PC-3 (cell line): ENCODE data around the gene BBS7. TPM values are rescaled to one million over a fixed set of nuclear protein-coding genes. Genes with fewer than 3 reads are reported as not detected.

Source experiments
- ATAC-seq: fragments of 200-7000 bp; cut with Tn5 transposase; 2 replicates; pipeline ENCODE4 v1.9.1; 2020; ENCODE audit warnings: mild to moderate bottlenecking, moderate library complexity
- BruUV-seq: library from RNA; stranded (reverse); fragments of 400-500 nt; replicated peaks from 2 replicates; lab custom pipeline; 2021; lab: Mats Ljungman, UMichigan
- CTCF ChIA-PET: fragments of 300-600 bp; sonication (Branson Sonifier 250); formaldehyde crosslinking; loops from one replicate; lab custom pipeline; 2022; ENCODE audit warnings: antibody characterized with exemption; lab: Charles Lee
- POLR2A ChIA-PET: fragments of 300-600 bp; sonication (Branson Sonifier 250); formaldehyde crosslinking; loops from one replicate; lab custom pipeline; 2022; ENCODE audit warnings: antibody characterized with exemption; ENCODE audit not compliant: unreplicated experiment; lab: Charles Lee
- DNase-seq: peaks from one replicate; pipeline ENCODE4 v3.0.0-alpha.2; 2015
- H2AFZ ChIP-seq: fragments of 300-600 bp; sonication (generic); 2 replicates; pipeline ENCODE4 v1.6.0; 2016; ENCODE audit warnings: antibody characterized with exemption, low read length
- H3F3A ChIP-seq: fragments of 300-600 bp; sonication (generic); one replicate; pipeline ENCODE4 v1.6.0; 2017; ENCODE audit warnings: antibody characterized with exemption, low read length, control low read depth, mild to moderate bottlenecking; ENCODE audit not compliant: unreplicated experiment
- H3K27ac ChIP-seq: fragments of 300-600 bp; sonication (generic); 2 replicates; pipeline ENCODE4 v1.5.1; 2016; ENCODE audit warnings: mild to moderate bottlenecking, low read length
- H3K27me3 ChIP-seq: fragments of 300-600 bp; sonication (generic); 2 replicates; pipeline ENCODE4 v1.6.1; 2016; ENCODE audit warnings: low read length, mixed read lengths
- H3K36me3 ChIP-seq: fragments of 300-600 bp; sonication (generic); 2 replicates; pipeline ENCODE4 v1.6.1; 2016; ENCODE audit warnings: low read depth, mixed run types, low read length, mixed read lengths
- H3K4me1 ChIP-seq: fragments of 300-600 bp; sonication (generic); 2 replicates; pipeline ENCODE4 v1.5.1; 2016; ENCODE audit warnings: low read length; ENCODE audit not compliant: insufficient read depth
- H3K4me2 ChIP-seq: fragments of 300-600 bp; sonication (generic); 2 replicates; pipeline ENCODE4 v1.6.0; 2016; ENCODE audit warnings: low read length
- H3K4me3 ChIP-seq: fragments of 300-600 bp; sonication (generic); 2 replicates; pipeline ENCODE4 v1.5.1; 2016; ENCODE audit warnings: mild to moderate bottlenecking, low read length, mixed read lengths
- H3K79me2 ChIP-seq: fragments of 300-600 bp; sonication (generic); 2 replicates; pipeline ENCODE4 v1.6.1; 2017; ENCODE audit warnings: low read length, mixed read lengths
- H3K9ac ChIP-seq: fragments of 300-600 bp; sonication (generic); 2 replicates; pipeline ENCODE4 v1.6.0; 2016; ENCODE audit warnings: mild to moderate bottlenecking, low read length
- H3K9me2 ChIP-seq: fragments of 300-600 bp; sonication (generic); replicated peaks from 2 replicates; pipeline ENCODE4 v1.6.1; 2016; ENCODE audit warnings: mixed run types, low read length, mixed read lengths
- H3K9me3 ChIP-seq: fragments of 300-600 bp; sonication (generic); 2 replicates; pipeline ENCODE4 v1.6.1; 2016; ENCODE audit warnings: low read length, mixed read lengths
- H4K20me1 ChIP-seq: fragments of 300-600 bp; sonication (generic); 2 replicates; pipeline ENCODE4 v1.6.1; 2016; ENCODE audit warnings: low read length, mixed read lengths
- CTCF ChIP-seq: fragments of 300-600 bp; sonication (generic); conservative IDR thresholded peaks from 2 replicates; pipeline ENCODE4 v1.5.1; 2017; ENCODE audit warnings: antibody characterized with exemption, low read depth, mild to moderate bottlenecking, low read length
- EZH2 ChIP-seq: fragments of 300-600 bp; sonication (generic); IDR thresholded peaks from one replicate; pipeline ENCODE4 v1.6.1; 2017; ENCODE audit warnings: antibody characterized with exemption, mild to moderate bottlenecking, low read length; ENCODE audit not compliant: unreplicated experiment
- EZH2phosphoT487 ChIP-seq: fragments of 300-600 bp; sonication (generic); IDR thresholded peaks from 2 replicates; pipeline ENCODE4 v1.6.1; 2018; ENCODE audit warnings: mild to moderate bottlenecking, antibody characterized with exemption, low read length, borderline replicate concordance
- intact Hi-C: fragments of 100-400 bp; cut with micrococcal nuclease; formaldehyde crosslinking; loops from 2 replicates; pipeline ENCODE4 v1.9.0; 2023
- total RNA-seq: library from RNA; depleted of rRNA; stranded (reverse); fragments of >200 nt; gene quantifications from 2 replicates; pipeline ENCODE4 v1.2.3, GENCODE V29; 2014

The BBS7 gene
- total RNA-seq, 1 experiment from 2014 or later, result 10.1 TPM

- TF ChIP-seq EZH2 (no peak), CTCF (no peak), EZH2phosphoT487 (no peak)
- no peak for ATAC-seq
- ChIA-PET POLR2A (no interaction called here), CTCF (no interaction called here)
- intact Hi-C loops, result no loop called here
- H3K27me3 ChIP-seq, result peaks cover 15% of the 10 kb centered on the region; the same call in 1 of the 2 replicates
- H3K4me3 ChIP-seq, result no peak overlapping the region
- no peak overlapping the region for H2AFZ ChIP-seq
- no peak for DNase-seq
- H4K20me1 ChIP-seq, result no peaks in the 10 kb centered on the region
- H3K79me2 ChIP-seq, result no peaks in the 10 kb centered on the region
- BruUV-seq, result no TSS peak
- no peaks in the 10 kb centered on the region for H3F3A ChIP-seq
- H3K36me3 ChIP-seq, result no peaks in the 10 kb centered on the region
- H3K27ac ChIP-seq, result no peak overlapping the region
- H3K9ac ChIP-seq, result no peak overlapping the region
- H3K4me2 ChIP-seq, result no peak overlapping the region
- H3K9me2 ChIP-seq, result no peaks in the 10 kb centered on the region
- H3K9me3 ChIP-seq, result no peaks in the 10 kb centered on the region
- no peaks in the 10 kb centered on the region for H3K4me1 ChIP-seq
Measured at GRCh38 chr4:121875652-121876051, 5.4 kb upstream of the BBS7 start.

DNA sequence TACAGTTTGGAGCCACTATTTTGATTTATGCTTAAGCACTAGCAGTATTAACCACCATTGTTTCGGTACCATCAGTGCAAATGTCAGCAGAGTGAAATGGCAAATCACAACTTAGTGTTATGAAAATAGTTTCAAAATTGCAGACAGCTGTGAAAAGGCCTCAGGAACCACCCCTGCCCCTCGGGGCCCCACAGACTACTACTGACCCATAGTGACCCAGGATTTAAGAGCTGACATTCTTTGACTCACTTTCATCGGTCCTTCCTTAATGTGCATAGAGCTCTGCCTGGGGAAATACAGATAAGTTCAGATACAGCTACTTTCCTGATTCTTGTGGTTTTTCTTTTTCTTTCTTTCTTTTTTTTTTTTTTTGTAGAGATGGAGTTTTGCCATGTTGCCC is 3.3 kb upstream of the BBS7 start:
- Histone ChIP-seq H3K36me3 (no peaks in the 10 kb centered on the region), H3F3A (no peaks in the 10 kb centered on the region), H3K27ac (no peak overlapping the region), H3K4me1 (no peaks in the 10 kb centered on the region), H3K9me3 (no peaks in the 10 kb centered on the region), H4K20me1 (no peaks in the 10 kb centered on the region), H3K4me3 (no peak overlapping the region), H2AFZ (no peak overlapping the region), H3K4me2 (no peak overlapping the region), H3K9ac (no peak overlapping the region), H3K27me3 (no peaks in the 10 kb centered on the region), H3K9me2 (no peaks in the 10 kb centered on the region), H3K79me2 (no peaks in the 10 kb centered on the region)
- no peak for TF ChIP-seq EZH2phosphoT487
- TF ChIP-seq CTCF, result no peak
- TF ChIP-seq EZH2, result no peak
- ATAC-seq, result no peak
- ChIA-PET CTCF (no interaction called here), POLR2A (no interaction called here)
- intact Hi-C loops, result no loop called here
- DNase-seq, result no peak
- no TSS peak for BruUV-seq

DNA sequence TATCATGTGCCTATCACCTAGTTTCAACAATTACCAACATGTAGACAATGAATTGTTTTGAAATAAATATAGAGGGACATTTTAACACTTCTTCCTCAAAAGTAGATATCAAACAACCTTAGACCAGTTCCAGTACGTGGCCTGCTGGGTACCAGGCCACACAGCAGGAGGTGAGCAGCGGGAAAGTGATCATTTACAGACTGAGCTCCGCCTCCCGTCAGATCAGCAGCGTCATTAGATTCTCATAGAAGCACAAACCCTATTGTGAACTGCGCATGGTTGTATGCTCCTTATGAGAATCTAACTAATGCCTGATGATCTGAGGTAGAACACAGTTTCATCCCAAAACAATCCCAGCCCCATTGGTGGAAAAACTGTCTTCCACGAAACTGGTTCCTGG is 6.5 kb downstream of the BBS7 start:
- no peak overlapping the region for H3K4me3 ChIP-seq
- no peak overlapping the region for H3K9ac ChIP-seq
- peaks cover 12% of the 10 kb centered on the region for H3K36me3 ChIP-seq
- no peaks in the 10 kb centered on the region for H3K4me1 ChIP-seq
- H3F3A ChIP-seq, result no peaks in the 10 kb centered on the region
- ATAC-seq (no peak), DNase-seq (no peak)
- H3K27me3 ChIP-seq, result no peaks in the 10 kb centered on the region
- no peaks in the 10 kb centered on the region for H3K9me3 ChIP-seq
- intact Hi-C loops, result no loop called here
- TF ChIP-seq CTCF (no peak), EZH2phosphoT487 (no peak), EZH2 (no peak)
- CTCF ChIA-PET, result no interaction called here
- H3K4me2 ChIP-seq, result no peak overlapping the region
- no peaks in the 10 kb centered on the region for H3K9me2 ChIP-seq
- H2AFZ ChIP-seq, result no peak overlapping the region
- no TSS peak for BruUV-seq
- POLR2A ChIA-PET, result no interaction called here
- H4K20me1 ChIP-seq, result no peaks in the 10 kb centered on the region
- H3K79me2 ChIP-seq, result no peaks in the 10 kb centered on the region
- no peak overlapping the region for H3K27ac ChIP-seq
